SK-N-SH treated with all-trans-retinoic acid at 6 μM for 48 hours (cell line): Measurements from ENCODE around the gene ASF1A.

Source experiments
- OSR1 ChIP-seq: fragments of 250-450 bp; sonication (Bioruptor Pico); IDR thresholded peaks from 2 replicates; pipeline ENCODE4 v1.8.0; 2022; ENCODE audit warnings: moderate library complexity, mild to moderate bottlenecking, inconsistent platforms
- TF ChIP-seq, protein P1 (sequence below): fragments of 250-450 bp; sonication (Bioruptor Pico); IDR thresholded peaks from 2 replicates; pipeline ENCODE4 v1.5.1; 2020; ENCODE audit warnings: low read depth, mild to moderate bottlenecking, moderate library complexity

DNA sequence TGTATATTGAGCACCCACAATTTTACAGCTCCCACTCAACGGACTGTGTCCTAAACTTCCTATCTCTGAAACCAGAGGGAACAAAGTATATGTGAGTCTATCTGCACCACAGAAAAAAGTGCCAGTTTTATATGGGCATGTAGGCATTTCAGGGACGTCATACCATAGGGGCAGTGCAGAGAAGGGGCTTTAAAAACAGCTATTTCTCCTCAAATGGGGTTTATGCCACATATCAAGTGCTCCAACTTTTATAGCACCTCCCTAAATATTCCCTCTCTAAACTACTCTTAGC is 28.9 kb upstream of the ASF1A start:
- no peak for TF ChIP-seq OSR1 (CRISPR knock-in tag)
- TF ChIP-seq, protein P1, sequence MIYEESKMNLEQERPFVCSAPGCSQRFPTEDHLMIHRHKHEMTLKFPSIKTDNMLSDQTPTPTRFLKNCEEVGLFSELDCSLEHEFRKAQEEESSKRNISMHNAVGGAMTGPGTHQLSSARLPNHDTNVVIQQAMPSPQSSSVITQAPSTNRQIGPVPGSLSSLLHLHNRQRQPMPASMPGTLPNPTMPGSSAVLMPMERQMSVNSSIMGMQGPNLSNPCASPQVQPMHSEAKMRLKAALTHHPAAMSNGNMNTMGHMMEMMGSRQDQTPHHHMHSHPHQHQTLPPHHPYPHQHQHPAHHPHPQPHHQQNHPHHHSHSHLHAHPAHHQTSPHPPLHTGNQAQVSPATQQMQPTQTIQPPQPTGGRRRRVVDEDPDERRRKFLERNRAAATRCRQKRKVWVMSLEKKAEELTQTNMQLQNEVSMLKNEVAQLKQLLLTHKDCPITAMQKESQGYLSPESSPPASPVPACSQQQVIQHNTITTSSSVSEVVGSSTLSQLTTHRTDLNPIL (CRISPR knock-in tag) = no peak
